ENCODE measurements around the gene LY6G6F. TPM values are rescaled to one million over a fixed set of nuclear protein-coding genes. Genes with fewer than 3 reads are reported as not detected.

LY6G6F gene
- total and polyA plus RNA-seq, 2 donors (not counting 3 experiments of a cell fraction or from before 2014, with no cell fraction given), result not detected

DNA sequence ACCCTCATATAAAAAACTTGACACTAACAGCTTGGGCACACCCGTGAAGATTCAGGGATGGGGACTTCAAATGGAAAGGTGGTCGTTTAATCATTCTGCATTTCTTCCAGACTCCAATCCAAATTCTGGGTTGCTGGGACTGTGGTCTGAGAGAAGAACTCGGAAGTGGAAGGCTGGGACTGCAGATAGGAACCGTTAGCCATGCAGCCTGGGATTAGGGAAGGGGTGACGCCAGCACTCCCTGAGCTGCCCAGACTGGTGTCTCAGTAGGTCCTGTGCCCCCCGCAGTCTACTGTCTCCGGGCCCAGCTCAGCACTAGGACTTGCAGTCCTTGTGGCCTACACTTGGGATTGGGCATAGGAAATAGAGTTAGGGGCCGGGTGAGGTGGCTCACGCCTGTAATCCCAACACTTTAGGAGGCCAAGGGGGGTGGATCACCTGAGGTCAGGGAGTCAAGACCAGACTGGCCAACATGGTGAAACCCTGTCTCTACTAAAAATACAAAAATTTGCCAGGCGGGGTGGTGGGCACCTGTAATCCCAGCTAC lies 30.2 kb downstream of the LY6G6F start:
- dilution Hi-C loops (cut with MboI; ENCODE audit: extremely low pct_ligation_motif_present, low sequenced_read_pairs) (no loop called here), intact Hi-C loops (cut with micrococcal nuclease) (loop anchor here (10.0 kb wide), 1 partner anchor 192 kb away; the partner anchor contains the start of genes ATP6V1G2, DDX39B and NFKBIL1)
- FAIRE-seq (no peak), DNase-seq (ENCODE audit: low read depth, low spot score) (no peak)
- Histone ChIP-seq H3K9me1 (replicated peaks; ENCODE audit: control insufficient read depth, extremely low read depth, insufficient read depth, low read length) (no peaks in the 10 kb centered on the region), H3K27me3 (ENCODE audit: control insufficient read depth in 2 of 2, insufficient read depth in 2 of 2, low read length in 2 of 2) (no peaks in the 10 kb centered on the region), H3K4me1 (ENCODE audit: control insufficient read depth, extremely low read depth, insufficient read depth, low read length) (peaks cover 41% of the 10 kb centered on the region), H4K20me1 (replicated peaks; ENCODE audit: control insufficient read depth, extremely low read depth, insufficient read depth, low read length) (no peaks in the 10 kb centered on the region), H3K79me2 (ENCODE audit: control insufficient read depth, insufficient read depth, low read length) (peaks cover 42% of the 10 kb centered on the region), H3K4me3 (replicated peaks in 1 of 3; ENCODE audit: insufficient read depth in 1 of 3, low read depth in 1 of 3, low read length in 3 of 3) (peak overlapping the region in 2 of 3 experiments; percentile 86 to 98), H3K27ac (ENCODE audit: insufficient read depth, low read depth, low read length) (peak overlapping the region; percentile 94), H3K36me3 (ENCODE audit: control insufficient read depth in 2 of 2, extremely low read depth in 1 of 2, insufficient read depth in 2 of 2, low read length in 2 of 2) (peaks cover 7 to 17% of the 10 kb centered on the region in 2 experiments), H3K9me3 (replicated peaks; ENCODE audit: control insufficient read depth, insufficient read depth, low read length) (no peaks in the 10 kb centered on the region), H3K4me2 (ENCODE audit: insufficient read depth, low read length) (peak overlapping the region; percentile 93), H2AFZ (ENCODE audit: low read depth, low read length) (peak overlapping the region; percentile 8), H3K9ac (replicated peaks; ENCODE audit: extremely low read depth, insufficient read depth, low read length) (peak overlapping the region; percentile 96)
- TSS peak; percentile 4 for BruUV-seq (replicated peaks)
- no peak for TF ChIP-seq FOS (IDR thresholded peaks at IDR 0.05; ENCODE audit: borderline replicate concordance, insufficient read depth, low read length)
- TF ChIP-seq MAX (IDR thresholded peaks at IDR 0.05; ENCODE audit: insufficient read depth, insufficient read length), result no peak
- no peak for TF ChIP-seq MYC (IDR thresholded peaks at IDR 0.05; ENCODE audit: low read depth, low read length)
- TF ChIP-seq EZH2 (IDR thresholded peaks at IDR 0.05; ENCODE audit: borderline replicate concordance, low read depth, low read length, severe bottlenecking), result no peak
- no peak for TF ChIP-seq POLR2AphosphoS5 (IDR thresholded peaks at IDR 0.05; ENCODE audit: insufficient read depth, low read depth, low read length)
- TF ChIP-seq JUN (IDR thresholded peaks at IDR 0.05; ENCODE audit: borderline replicate concordance, insufficient read depth, insufficient read length, low read depth), result no peak
- TF ChIP-seq GATA2 (IDR thresholded peaks at IDR 0.05; ENCODE audit: insufficient read depth, insufficient read length, low read depth, low read length), result no peak
- ChIA-PET POLR2A (interaction anchor here (0.5 to 3.2 kb wide), 7 partner anchors 25 to 91 kb away, joined by 3 to 19 read pairs (median 3); partner anchors contain the start of genes HSPA1A, HSPA1B and HSPA1L), CTCF (interaction anchor here (0.7 to 6.0 kb wide), 8 partner anchors 25 to 94 kb away, joined by 3 to 55 read pairs (median 3); partner anchors contain the start of genes HSPA1B, LY6G5B and VARS1)

Measured in endothelial cell of umbilical vein (primary cell).